H9 (cell line): ENCODE measurements around the gene DTNB. TPM values are rescaled to one million over a fixed set of nuclear protein-coding genes. Genes with fewer than 3 reads are reported as not detected.

Source experiments
- DNase-seq: peaks from one replicate; pipeline ENCODE4 v3.0.0-alpha.2; 2017
- H2AFZ ChIP-seq: one replicate; pipeline ENCODE4 v1.6.1; 2013; ENCODE audit warnings: mild to moderate bottlenecking, low read length, control low read depth, moderate library complexity
- H2AK5ac ChIP-seq: 2 replicates; pipeline ENCODE4 v1.6.1; 2013; ENCODE audit warnings: low read length, control low read depth, mixed read lengths; ENCODE audit not compliant: insufficient read length
- H2BK120ac ChIP-seq: one replicate; pipeline ENCODE4 v1.6.1; 2013; ENCODE audit warnings: low read depth, mild to moderate bottlenecking, low read length, control low read depth, inconsistent platforms; ENCODE audit not compliant: poor library complexity, severe bottlenecking
- H2BK12ac ChIP-seq: 2 replicates; pipeline ENCODE4 v1.6.1; 2013; ENCODE audit warnings: low read length, control low read depth, mixed read lengths, low read depth; ENCODE audit not compliant: insufficient read length
- H2BK15ac ChIP-seq: 2 replicates; pipeline ENCODE4 v1.6.1; 2013; ENCODE audit warnings: low read depth, low read length, control low read depth
- H2BK20ac ChIP-seq: one replicate; pipeline ENCODE4 v1.6.1; 2013; ENCODE audit warnings: low read depth, mild to moderate bottlenecking, low read length, control low read depth, inconsistent platforms; ENCODE audit not compliant: poor library complexity, severe bottlenecking
- H2BK5ac ChIP-seq: 2 replicates; pipeline ENCODE4 v1.6.1; 2013; ENCODE audit warnings: low read length, control low read depth, mixed read lengths; ENCODE audit not compliant: insufficient read length
- H3K14ac ChIP-seq: 2 replicates; pipeline ENCODE4 v1.6.1; 2013; ENCODE audit warnings: low read length, control low read depth; ENCODE audit not compliant: insufficient read depth
- H3K18ac ChIP-seq: 2 replicates; pipeline ENCODE4 v1.6.1; 2013; ENCODE audit warnings: low read depth, mild to moderate bottlenecking, mixed read lengths, low read length, control low read depth; ENCODE audit not compliant: insufficient read length
- H3K23ac ChIP-seq: 2 replicates; pipeline ENCODE4 v1.6.1; 2013; ENCODE audit warnings: low read length, control low read depth, mixed read lengths, low read depth; ENCODE audit not compliant: insufficient read length
- H3K23me2 ChIP-seq: 2 replicates; pipeline ENCODE4 v1.6.1; 2013; ENCODE audit warnings: low read depth, mild to moderate bottlenecking, mixed read lengths, low read length, control low read depth; ENCODE audit not compliant: insufficient read length, poor library complexity, severe bottlenecking
- H3K27ac ChIP-seq: 2 replicates; pipeline ENCODE4 v1.5.1; 2013; ENCODE audit warnings: low read length, control low read depth, mixed read lengths, low read depth; ENCODE audit not compliant: insufficient read length
- H3K27me3 ChIP-seq: 2 replicates; pipeline ENCODE4 v1.6.1; 2013; ENCODE audit warnings: low read length, control low read depth, inconsistent platforms; ENCODE audit not compliant: insufficient read depth
- H3K4ac ChIP-seq: 2 replicates; pipeline ENCODE4 v1.6.1; 2013; ENCODE audit warnings: low read depth, mild to moderate bottlenecking, control low read depth, inconsistent platforms, low read length, moderate library complexity
- H3K4me1 ChIP-seq: 2 replicates; pipeline ENCODE4 v1.6.1; 2013; ENCODE audit warnings: low read length, control low read depth, inconsistent platforms; ENCODE audit not compliant: insufficient read depth
- H3K4me2 ChIP-seq: 2 replicates; pipeline ENCODE4 v1.6.1; 2013; ENCODE audit warnings: low read length, control low read depth, mixed read lengths; ENCODE audit not compliant: insufficient read length, insufficient read depth
- H3K56ac ChIP-seq: 2 replicates; pipeline ENCODE4 v1.6.1; 2013; ENCODE audit warnings: low read depth, mild to moderate bottlenecking, mixed read lengths, low read length, control low read depth; ENCODE audit not compliant: insufficient read length
- H3K79me1 ChIP-seq: 2 replicates; pipeline ENCODE4 v1.6.1; 2013; ENCODE audit warnings: low read depth, mild to moderate bottlenecking, moderate library complexity, low read length, control low read depth, inconsistent platforms; ENCODE audit not compliant: insufficient read depth, poor library complexity, severe bottlenecking
- H3K79me2 ChIP-seq: 2 replicates; pipeline ENCODE4 v1.6.1; 2013; ENCODE audit warnings: low read length, control low read depth, inconsistent platforms; ENCODE audit not compliant: insufficient read depth
- H3K9ac ChIP-seq: 2 replicates; pipeline ENCODE4 v1.6.1; 2013; ENCODE audit warnings: low read length, control low read depth, mixed read lengths; ENCODE audit not compliant: insufficient read length; ENCODE audit errors: extremely low read depth
- H3K9me3 ChIP-seq: one replicate; pipeline ENCODE4 v1.6.1; 2013; ENCODE audit warnings: low read depth, low read length, inconsistent platforms; ENCODE audit not compliant: control insufficient read depth
- H3T11ph ChIP-seq: one replicate; pipeline ENCODE4 v1.6.1; 2013; ENCODE audit warnings: mild to moderate bottlenecking, low read length, control low read depth, inconsistent platforms
- H4K20me1 ChIP-seq: one replicate; pipeline ENCODE4 v1.6.1; 2013; ENCODE audit not compliant: control insufficient read depth, insufficient read length, insufficient read depth
- H4K5ac ChIP-seq: 2 replicates; pipeline ENCODE4 v1.6.1; 2013; ENCODE audit warnings: low read depth, mild to moderate bottlenecking, mixed read lengths, low read length, control low read depth; ENCODE audit not compliant: insufficient read length
- H4K8ac ChIP-seq: replicated peaks from 2 replicates; pipeline ENCODE4 v1.6.1; 2013; ENCODE audit warnings: low read length, control low read depth, mixed read lengths, low read depth; ENCODE audit not compliant: insufficient read length
- H4K91ac ChIP-seq: 2 replicates; pipeline ENCODE4 v1.6.1; 2013; ENCODE audit warnings: low read depth, mild to moderate bottlenecking, moderate library complexity, mixed read lengths, low read length, control low read depth; ENCODE audit not compliant: insufficient read length
- H3K27ac Mint-ChIP-seq, 3 experiments: 2 replicates in 2 of 3; 3 replicates in 1 of 3; pipeline ENCODE4 v1.8.0; 2020 to 2021; ENCODE audit warnings: mixed read lengths in 3 of 3, mild to moderate bottlenecking in 1 of 3, moderate library complexity in 1 of 3
- H3K27me3 Mint-ChIP-seq: 2 replicates; pipeline ENCODE4 v1.8.0; 2021; ENCODE audit warnings: low read depth, mild to moderate bottlenecking, moderate library complexity, mixed read lengths
- H3K36me3 Mint-ChIP-seq, 3 experiments: 2 replicates in 2 of 3; 3 replicates in 1 of 3; pipeline ENCODE4 v1.8.0; 2020 to 2021; ENCODE audit warnings: low read depth in 3 of 3, mixed read lengths in 3 of 3; ENCODE audit not compliant: insufficient read depth in 1 of 3
- H3K4me1 Mint-ChIP-seq, 2 experiments: 2 replicates each; pipeline ENCODE4 v1.8.0; 2020; ENCODE audit warnings: mixed read lengths in 2 of 2
- H3K4me3 Mint-ChIP-seq, 2 experiments: 2 replicates in 1 of 2; 3 replicates in 1 of 2; pipeline ENCODE4 v1.8.0; 2020 to 2021; ENCODE audit warnings: mild to moderate bottlenecking in 2 of 2, mixed read lengths in 2 of 2, moderate library complexity in 1 of 2
- H3K9me3 Mint-ChIP-seq, 2 experiments: 2 replicates in 1 of 2; 3 replicates in 1 of 2; pipeline ENCODE4 v1.8.0; 2020; ENCODE audit warnings: mild to moderate bottlenecking in 2 of 2, mixed read lengths in 2 of 2, moderate library complexity in 1 of 2
- CTCF ChIP-seq: fragments of 200-600 bp; sonication (generic); conservative IDR thresholded peaks from 3 replicates; pipeline ENCODE4 v1.8.0; 2021; ENCODE audit warnings: antibody characterized with exemption, mild to moderate bottlenecking
- WGBS: extraction: QIAGEN DNeasy Blood & Tissue Kit; methylation state at CpG from one replicate; pipeline ENCODE4 v1.1.7; 2013; ENCODE audit warnings: missing lambda C conversion rate, low lambda C conversion rate, mixed read lengths; ENCODE audit not compliant: insufficient read length; ENCODE audit errors: extremely low coverage; 5-methylcytosine and 5-hydroxymethylcytosine counted together
- total RNA-seq: library from RNA; stranded (reverse); gene quantifications from 2 replicates; pipeline ENCODE4 v1.2.1, GENCODE V29; 2021

The DTNB gene
- total RNA-seq, 1 experiment from 2014 or later, result 26.7 TPM

- no peaks in the 10 kb centered on the region for H3K4me1 ChIP-seq
- H3K56ac ChIP-seq, result no peak overlapping the region
- no peaks in the 10 kb centered on the region for H4K20me1 ChIP-seq
- H3K9ac ChIP-seq, result no peak overlapping the region
- TF ChIP-seq CTCF, result no peak
- H3K27me3 ChIP-seq, result no peaks in the 10 kb centered on the region
- H4K5ac ChIP-seq, result no peak overlapping the region
- no peak overlapping the region for H2AK5ac ChIP-seq
- H3K9me3 Mint-ChIP-seq, result no peaks in the 10 kb centered on the region
- H2BK5ac ChIP-seq, result no peak overlapping the region
- H2BK20ac ChIP-seq, result no peak overlapping the region
- DNase-seq, result no peak
- no peak overlapping the region for H3K4me2 ChIP-seq
- H3K79me1 ChIP-seq, result no peaks in the 10 kb centered on the region
- H2BK120ac ChIP-seq, result no peak overlapping the region
- H3K79me2 ChIP-seq, result no peaks in the 10 kb centered on the region
- H3K14ac ChIP-seq, result no peak overlapping the region
- H3K23ac ChIP-seq, result no peak overlapping the region
- no peak overlapping the region for H4K8ac ChIP-seq
- no peak overlapping the region for H2BK15ac ChIP-seq
- no peaks in the 10 kb centered on the region for H3K9me3 ChIP-seq
- no peak overlapping the region for H3K4me3 Mint-ChIP-seq
- H3K27ac Mint-ChIP-seq, result no peak overlapping the region; a peak in 2 of 7 replicates
- H3K36me3 Mint-ChIP-seq, result peaks cover 0 to 4% (median 0%) of the 10 kb centered on the region in 3 experiments; a peak in 1 of 7 replicates
- H3K4ac ChIP-seq, result no peak overlapping the region
- H3K23me2 ChIP-seq, result no peaks in the 10 kb centered on the region
- H2BK12ac ChIP-seq, result no peak overlapping the region
- H4K91ac ChIP-seq, result no peak overlapping the region
- H3K27me3 Mint-ChIP-seq, result no peaks in the 10 kb centered on the region
- no peak overlapping the region for H3K27ac ChIP-seq
- H3K18ac ChIP-seq, result no peak overlapping the region
- no peak overlapping the region for H3T11ph ChIP-seq
- H2AFZ ChIP-seq, result no peak overlapping the region
- WGBS, result no CpG with 5 or more reads among the region's 3 CpGs
- H3K4me1 Mint-ChIP-seq, result peaks cover 5 to 6% of the 10 kb centered on the region in 2 experiments
Measured at GRCh38 chr2:25499157-25499556, 174.2 kb downstream of the DTNB start.
